Liver (tissue), 8 donors: ENCODE results near the gene LOC128125822.

Experiments used
- DNase-seq: peaks from one replicate; pipeline ENCODE4 v3.0.0-alpha.2; 2017; ENCODE audit warnings: low spot score
- H3K27ac ChIP-seq, 2 donors: one replicate each; pipeline ENCODE4 v1.7.0; 2013; ENCODE audit warnings: inconsistent platforms in 2 of 2, low read length in 2 of 2, control low read depth in 1 of 2, low read depth in 1 of 2, mild to moderate bottlenecking in 1 of 2
- H3K27me3 ChIP-seq, 4 donors: one replicate each; pipeline versions ENCODE4 v1.6.1 to v1.7.0; 2013; ENCODE audit warnings: low read length in 3 of 4, inconsistent platforms in 1 of 4, mild to moderate bottlenecking in 1 of 4, moderate library complexity in 1 of 4; ENCODE audit not compliant: control insufficient read depth in 4 of 4, insufficient read depth in 4 of 4
- H3K36me3 ChIP-seq, 4 donors: one replicate each; pipeline versions ENCODE4 v1.6.1 to v1.7.0; 2013; ENCODE audit warnings: low read length in 3 of 4, mild to moderate bottlenecking in 3 of 4, low read depth in 1 of 4, moderate library complexity in 1 of 4; ENCODE audit not compliant: control insufficient read depth in 4 of 4, insufficient read depth in 3 of 4
- H3K4me1 ChIP-seq, 4 donors: one replicate each; pipeline versions ENCODE4 v1.6.1 to v1.7.0; 2013; ENCODE audit warnings: low read length in 3 of 4, mild to moderate bottlenecking in 3 of 4, moderate library complexity in 1 of 4; ENCODE audit not compliant: control insufficient read depth in 4 of 4, insufficient read depth in 4 of 4
- H3K4me3 ChIP-seq, 3 donors: one replicate each; pipeline versions ENCODE4 v1.6.1 to v1.7.0; 2013; ENCODE audit warnings: low read length in 3 of 3, control low read depth in 1 of 3, low read depth in 1 of 3, mild to moderate bottlenecking in 1 of 3
- H3K9ac ChIP-seq, 2 donors: one replicate each; pipeline ENCODE4 v1.7.0; 2013; ENCODE audit warnings: low read length in 2 of 2, mild to moderate bottlenecking in 2 of 2, moderate library complexity in 2 of 2, control low read depth in 1 of 2, low read depth in 1 of 2
- H3K9me3 ChIP-seq, 4 donors: one replicate each; pipeline versions ENCODE4 v1.6.1 to v1.7.0; 2013; ENCODE audit warnings: low read length in 3 of 4; ENCODE audit not compliant: control insufficient read depth in 4 of 4
- ATF3 ChIP-seq: IDR thresholded peaks from 2 replicates; pipeline ENCODE4 v1.6.1; 2016; ENCODE audit warnings: antibody characterized with exemption
- CTCF ChIP-seq: fragments of 150-350 bp; IDR thresholded peaks from 2 replicates; pipeline ENCODE4 v1.5.1; 2017; ENCODE audit warnings: improper control_type of control experiment, low read depth, low read length; ENCODE audit not compliant: missing input control
- EGR1 ChIP-seq, 2 donors: IDR thresholded peaks; 2 replicates each; pipeline ENCODE4 v1.6.1; 2016 to 2018; ENCODE audit warnings: antibody characterized with exemption in 2 of 2, low read depth in 2 of 2
- FOXA1 ChIP-seq: IDR thresholded peaks from 2 replicates; pipeline ENCODE4 v1.6.1; 2016; ENCODE audit warnings: antibody characterized with exemption
- FOXA2 ChIP-seq: IDR thresholded peaks from 2 replicates; pipeline ENCODE4 v1.6.1; 2016; ENCODE audit warnings: antibody characterized with exemption
- GABPA ChIP-seq, 2 donors: IDR thresholded peaks in 1 of 2; conservative IDR thresholded peaks in 1 of 2; 2 replicates each; pipeline ENCODE4 v1.6.1; 2016; ENCODE audit warnings: antibody characterized with exemption in 2 of 2, mild to moderate bottlenecking in 1 of 2, moderate library complexity in 1 of 2
- HNF4A ChIP-seq, 2 donors: conservative IDR thresholded peaks; 2 replicates each; pipeline ENCODE4 v1.6.1; 2016; ENCODE audit warnings: antibody characterized with exemption in 2 of 2, mild to moderate bottlenecking in 2 of 2
- HNF4G ChIP-seq: IDR thresholded peaks from 2 replicates; pipeline ENCODE4 v1.6.1; 2016; ENCODE audit warnings: antibody characterized with exemption
- JUND ChIP-seq, 2 donors: IDR thresholded peaks; 2 replicates each; pipeline ENCODE4 v1.6.1; 2016; ENCODE audit warnings: antibody characterized with exemption in 2 of 2
- MAX ChIP-seq: IDR thresholded peaks from 2 replicates; pipeline ENCODE4 v1.6.1; 2016; ENCODE audit warnings: antibody characterized with exemption
- NR2F2 ChIP-seq: IDR thresholded peaks from 2 replicates; pipeline ENCODE4 v1.6.1; 2016; ENCODE audit warnings: antibody characterized with exemption
- RAD21 ChIP-seq, 2 donors: IDR thresholded peaks; 2 replicates each; pipeline ENCODE4 v1.6.1; 2016; ENCODE audit warnings: antibody characterized with exemption in 2 of 2, mild to moderate bottlenecking in 2 of 2
- REST ChIP-seq: IDR thresholded peaks from 2 replicates; pipeline ENCODE4 v1.6.1; 2016; ENCODE audit warnings: antibody characterized with exemption, mild to moderate bottlenecking
- RXRA ChIP-seq, 2 donors: IDR thresholded peaks; 2 replicates each; pipeline ENCODE4 v1.6.1; 2017 to 2018; ENCODE audit warnings: antibody characterized with exemption in 2 of 2, mild to moderate bottlenecking in 1 of 2
- SP1 ChIP-seq: IDR thresholded peaks from 2 replicates; pipeline ENCODE4 v1.6.1; 2018; ENCODE audit warnings: antibody characterized with exemption, mild to moderate bottlenecking
- TAF1 ChIP-seq: conservative IDR thresholded peaks from 2 replicates; pipeline ENCODE4 v1.6.1; 2016; ENCODE audit warnings: antibody characterized with exemption, mild to moderate bottlenecking
- YY1 ChIP-seq: IDR thresholded peaks from 2 replicates; pipeline ENCODE4 v1.6.1; 2016; ENCODE audit warnings: antibody characterized with exemption, mild to moderate bottlenecking
- ZBTB33 ChIP-seq: IDR thresholded peaks from 2 replicates; pipeline ENCODE4 v1.6.1; 2016; ENCODE audit warnings: antibody characterized with exemption
- WGBS: extraction: QIAGEN DNeasy Blood & Tissue Kit; methylation state at CpG from one replicate; pipeline ENCODE4 v1.1.7; 2013; 5-methylcytosine and 5-hydroxymethylcytosine counted together
- donor health status: healthy.
- donor health status: healthy.
- donor health status: healthy.
- donor health status: healthy.
- donor health status: healthy.

LOC128125822 gene

GRCh38 chr6:63597141-63598048, 25.1 kb downstream of the LOC128125822 start:
- DNase-seq = no peak
- WGBS = 50% methylated on average over 6 of the region's 6 CpGs
- Histone ChIP-seq H3K9ac (no peak overlapping the region), H3K27me3 (no peaks in the 10 kb centered on the region), H3K4me1 (peaks cover 0 to 15% (median 3%) of the 10 kb centered on the region in 4 donors), H3K27ac (no peak overlapping the region), H3K4me3 (peak overlapping the region in 1 of 3 donors; percentile 56), H3K9me3 (no peaks in the 10 kb centered on the region), H3K36me3 (no peaks in the 10 kb centered on the region)
- TF ChIP-seq REST = no peak
- no peak for TF ChIP-seq SP1
- no peak for TF ChIP-seq CTCF
- TF ChIP-seq HNF4A (conservative IDR thresholded peaks at IDR 0.05) = no peak
- TF ChIP-seq FOXA2 = no peak
- TF ChIP-seq JUND (IDR thresholded peaks at IDR 0.05) = no peak
- no peak for TF ChIP-seq RAD21 (IDR thresholded peaks at IDR 0.05)
- no peak for TF ChIP-seq GABPA (IDR thresholded peaks at IDR 0.05 in 1 of 2, conservative IDR thresholded peaks at IDR 0.05 in 1 of 2)
- no peak for TF ChIP-seq ATF3
- TF ChIP-seq EGR1 (IDR thresholded peaks at IDR 0.05; ENCODE audit: low read depth in 2 of 2) = no peak
- TF ChIP-seq MAX = no peak
- no peak for TF ChIP-seq RXRA (IDR thresholded peaks at IDR 0.05)
- TF ChIP-seq TAF1 = no peak
- no peak for TF ChIP-seq YY1
- no peak for TF ChIP-seq FOXA1
- TF ChIP-seq HNF4G = no peak
- no peak for TF ChIP-seq ZBTB33
- TF ChIP-seq NR2F2 = no peak
